GM10266 (cell line): ENCODE results near the gene CORO7.

Source experiments
- DNase-seq: peaks from one replicate; pipeline ENCODE4 v3.0.0; 2012; ENCODE audit errors: extremely low spot score
- CTCF ChIP-seq: IDR thresholded peaks from 2 replicates; pipeline ENCODE4 v1.5.1; 2012; ENCODE audit warnings: mild to moderate bottlenecking, low read depth; ENCODE audit not compliant: control insufficient read depth, insufficient read depth; ENCODE audit errors: missing control alignments

The CORO7 gene

GRCh38 chr16:4391631-4392381 lies 24.6 kb downstream of the CORO7 start:
- no peak for TF ChIP-seq CTCF
- DNase-seq: no peak

GRCh38 chr16:4390266-4391260 lies 25.8 kb downstream of the CORO7 start:
- no peak for TF ChIP-seq CTCF

GRCh38 chr16:4389051-4389955 lies 27.1 kb downstream of the CORO7 start:
- DNase-seq: no peak
- no peak for TF ChIP-seq CTCF

More at GRCh38 chr16:4390266-4391260, 25.8 kb downstream of the CORO7 start:
- DNase-seq: no peak

- no peak for DNase-seq
- TF ChIP-seq CTCF: no peak
These were observed 27.9 kb downstream of the CORO7 start for GRCh38 chr16:4388271-4389021.

- TF ChIP-seq CTCF: no peak
These were observed 28.6 kb downstream of the CORO7 start for GRCh38 chr16:4387781-4388180.

GRCh38 chr16:4386951-4387565 lies 29.3 kb downstream of the CORO7 start:
- no peak for TF ChIP-seq CTCF
- no peak for DNase-seq

More at GRCh38 chr16:4387781-4388180, 28.6 kb downstream of the CORO7 start:
- no peak for DNase-seq
